Measurements from ENCODE around the gene SYCN. TPM values are rescaled to one million over a fixed set of nuclear protein-coding genes. Genes with fewer than 3 reads are reported as not detected.

SYCN gene
- total RNA-seq, 1 experiment from 2014 or later = not detected

- no peak for DNase-seq (ENCODE audit: low read depth, low spot score)
- in situ Hi-C loops (cut with HindIII; ENCODE audit: low pct_unique_long_range_greater_than_20kb, low sequenced_read_pairs) = no loop called here
These were observed 3.8 kb downstream of the SYCN start for GRCh38 chr19:39200066-39200802.

GRCh38 chr19:39199025-39199424 lies 5.0 kb downstream of the SYCN start:
- DNase-seq (ENCODE audit: low read depth, low spot score) = peak; percentile 89
- in situ Hi-C loops (cut with HindIII; ENCODE audit: low pct_unique_long_range_greater_than_20kb, low sequenced_read_pairs) = no loop called here

GRCh38 chr19:39197808-39198207 lies 6.3 kb downstream of the SYCN start:
- DNase-seq (ENCODE audit: low read depth, low spot score) = no peak
- in situ Hi-C loops (cut with HindIII; ENCODE audit: low pct_unique_long_range_greater_than_20kb, low sequenced_read_pairs) = no loop called here

GRCh38 chr19:39196860-39197562 lies 7.1 kb downstream of the SYCN start, which contains the start of gene NCCRP1:
TSS of gene NCCRP1 (plus strand) at chr19:39196964. CDS start at chr19:39196983, 19 bp downstream.
- in situ Hi-C loops (cut with HindIII; ENCODE audit: low pct_unique_long_range_greater_than_20kb, low sequenced_read_pairs) = no loop called here
- no peak for DNase-seq (ENCODE audit: low read depth, low spot score)

GRCh38 chr19:39196320-39196719 lies 7.7 kb downstream of the SYCN start:
- no peak for DNase-seq (ENCODE audit: low read depth, low spot score)
- in situ Hi-C loops (cut with HindIII; ENCODE audit: low pct_unique_long_range_greater_than_20kb, low sequenced_read_pairs) = no loop called here

GRCh38 chr19:39195755-39196154 lies 8.3 kb downstream of the SYCN start:
- DNase-seq (ENCODE audit: low read depth, low spot score) = no peak
- in situ Hi-C loops (cut with HindIII; ENCODE audit: low pct_unique_long_range_greater_than_20kb, low sequenced_read_pairs) = no loop called here

- in situ Hi-C loops (cut with HindIII; ENCODE audit: low pct_unique_long_range_greater_than_20kb, low sequenced_read_pairs) = no loop called here
- DNase-seq (ENCODE audit: low read depth, low spot score) = no peak
These were observed 9.1 kb downstream of the SYCN start for GRCh38 chr19:39194832-39195542.

GRCh38 chr19:39193803-39194202 lies 10.3 kb downstream of the SYCN start:
- no peak for DNase-seq (ENCODE audit: low read depth, low spot score)
- in situ Hi-C loops (cut with HindIII; ENCODE audit: low pct_unique_long_range_greater_than_20kb, low sequenced_read_pairs) = no loop called here

GRCh38 chr19:39192846-39193245 lies 11.2 kb downstream of the SYCN start:
- in situ Hi-C loops (cut with HindIII; ENCODE audit: low pct_unique_long_range_greater_than_20kb, low sequenced_read_pairs) = no loop called here
- DNase-seq (ENCODE audit: low read depth, low spot score) = no peak

GRCh38 chr19:39190768-39191167 lies 13.3 kb downstream of the SYCN start:
- DNase-seq (ENCODE audit: low read depth, low spot score) = no peak
- in situ Hi-C loops (cut with HindIII; ENCODE audit: low pct_unique_long_range_greater_than_20kb, low sequenced_read_pairs) = no loop called here

GRCh38 chr19:39188960-39189359 lies 15.1 kb downstream of the SYCN start:
- no peak for DNase-seq (ENCODE audit: low read depth, low spot score)
- in situ Hi-C loops (cut with HindIII; ENCODE audit: low pct_unique_long_range_greater_than_20kb, low sequenced_read_pairs) = no loop called here

- in situ Hi-C loops (cut with HindIII; ENCODE audit: low pct_unique_long_range_greater_than_20kb, low sequenced_read_pairs) = no loop called here
- DNase-seq (ENCODE audit: low read depth, low spot score) = no peak
These were observed 16.5 kb downstream of the SYCN start for GRCh38 chr19:39187552-39187943.

- DNase-seq (ENCODE audit: low read depth, low spot score) = no peak
- in situ Hi-C loops (cut with HindIII; ENCODE audit: low pct_unique_long_range_greater_than_20kb, low sequenced_read_pairs) = no loop called here
These were observed 17.7 kb downstream of the SYCN start for GRCh38 chr19:39186391-39186790.

GRCh38 chr19:39183104-39183503 lies 21.0 kb downstream of the SYCN start:
- in situ Hi-C loops (cut with HindIII; ENCODE audit: low pct_unique_long_range_greater_than_20kb, low sequenced_read_pairs) = no loop called here

GRCh38 chr19:39182174-39182505 lies 21.9 kb downstream of the SYCN start:
- DNase-seq (ENCODE audit: low read depth, low spot score) = no peak
- in situ Hi-C loops (cut with HindIII; ENCODE audit: low pct_unique_long_range_greater_than_20kb, low sequenced_read_pairs) = no loop called here

More at GRCh38 chr19:39183104-39183503, 21.0 kb downstream of the SYCN start:
- no peak for DNase-seq (ENCODE audit: low read depth, low spot score)

- in situ Hi-C loops (cut with HindIII; ENCODE audit: low pct_unique_long_range_greater_than_20kb, low sequenced_read_pairs) = no loop called here
- no peak for DNase-seq (ENCODE audit: low read depth, low spot score)
These were observed 22.4 kb downstream of the SYCN start for GRCh38 chr19:39181500-39182173.

- in situ Hi-C loops (cut with HindIII; ENCODE audit: low pct_unique_long_range_greater_than_20kb, low sequenced_read_pairs) = no loop called here
- no peak for DNase-seq (ENCODE audit: low read depth, low spot score)
These were observed 23.3 kb downstream of the SYCN start for GRCh38 chr19:39180749-39181148.

- in situ Hi-C loops (cut with HindIII; ENCODE audit: low pct_unique_long_range_greater_than_20kb, low sequenced_read_pairs) = no loop called here
These were observed 24.3 kb downstream of the SYCN start for GRCh38 chr19:39179754-39180153.

More at GRCh38 chr19:39179754-39180153, 24.3 kb downstream of the SYCN start:
- no peak for DNase-seq (ENCODE audit: low read depth, low spot score)

All from SK-MEL-5 (cell line).